Erythroblast (primary cell): ENCODE data around the gene HAGH.

Experiments
- GATA1 ChIP-seq: IDR thresholded peaks from 2 replicates; pipeline ENCODE4 v1.6.1; 2011; ENCODE audit warnings: low read depth, mild to moderate bottlenecking, control low read depth, low read length, moderate library complexity
- POLR2A ChIP-seq: IDR thresholded peaks from 2 replicates; pipeline ENCODE4 v1.6.1; 2011; ENCODE audit warnings: mild to moderate bottlenecking, low read length

GRCh38 chr16:1769402-1770300, 57.0 kb downstream of the HAGH start:
- no peak for TF ChIP-seq POLR2A
- TF ChIP-seq GATA1 = no peak
